Coronary artery (tissue), 2 donors: ENCODE results near the gene RPEL1.
"Not testable (repeated sequence)": the region's sequence is repeated elsewhere in the genome, so short reads cannot be mapped to it uniquely, and the experiment has no call there.

ENCODE experiments used
- DNase-seq: peaks from one replicate; pipeline ENCODE4 v3.0.0-alpha.2; 2017; ENCODE audit warnings: low spot score
- H3K27ac ChIP-seq, 2 donors: fragments of 200-600 bp; sonication (generic); one replicate each; pipeline ENCODE4 v1.5.1; 2016 to 2019
- H3K4me3 ChIP-seq: fragments of 200-600 bp; sonication (generic); 2 replicates; pipeline ENCODE4 v1.5.1; 2016; ENCODE audit warnings: mild to moderate bottlenecking, moderate library complexity
- TF ChIP-seq, protein P1 (sequence below): fragments of 200-600 bp; sonication (generic); IDR thresholded peaks from one replicate; pipeline ENCODE4 v1.5.1; 2019; ENCODE audit warnings: antibody characterized with exemption

RPEL1 gene

DNA sequence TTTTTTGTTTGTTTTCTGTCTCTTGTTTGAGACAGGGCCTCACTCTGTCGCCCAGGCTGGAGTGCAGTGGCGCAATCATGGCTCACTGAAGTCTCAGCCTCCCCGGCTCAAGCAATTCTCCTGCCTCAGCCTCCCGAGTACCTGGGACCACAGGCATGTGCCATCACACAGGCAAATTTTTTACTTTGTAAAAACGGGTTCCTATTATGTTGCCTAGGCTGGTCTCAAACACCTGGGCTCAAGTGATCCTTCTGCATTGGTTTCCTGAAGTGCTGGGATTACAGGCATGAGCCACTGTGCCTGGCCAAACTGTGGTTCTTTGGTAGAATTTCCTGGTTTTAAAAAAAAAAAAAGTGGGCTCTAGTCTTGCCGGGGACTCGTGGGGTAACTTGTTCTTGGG, at the start of gene RPEL1:
Gene RPEL1, plus strand, starts transcription at position 301 of the 400 bp plus-strand sequence. CDS start 110 bp downstream, outside the sequence.
- H3K27ac ChIP-seq, H3K4me3 ChIP-seq, DNase-seq: not testable (repeated sequence)

DNA sequence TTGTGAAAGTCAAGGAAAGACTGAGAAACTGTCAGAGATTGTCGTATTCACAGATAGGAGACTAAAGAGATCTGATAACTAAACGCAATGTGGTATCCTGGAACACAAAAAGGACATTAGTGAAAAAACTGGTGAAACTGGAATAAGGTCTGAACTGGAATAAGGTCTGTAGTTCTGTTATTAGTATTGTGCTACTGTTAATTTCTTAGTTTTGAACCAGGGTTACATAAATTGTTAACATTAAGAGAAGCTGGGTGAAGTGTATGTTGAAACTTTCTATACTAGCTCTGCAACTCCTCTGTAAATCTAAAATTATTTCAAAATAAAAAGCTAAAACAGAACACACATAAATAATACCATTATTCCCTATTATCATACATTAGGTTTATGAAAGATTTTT, 49.2 kb upstream of the RPEL1 start:
- H3K27ac ChIP-seq, result no peak overlapping the region
- TF ChIP-seq, protein P1, sequence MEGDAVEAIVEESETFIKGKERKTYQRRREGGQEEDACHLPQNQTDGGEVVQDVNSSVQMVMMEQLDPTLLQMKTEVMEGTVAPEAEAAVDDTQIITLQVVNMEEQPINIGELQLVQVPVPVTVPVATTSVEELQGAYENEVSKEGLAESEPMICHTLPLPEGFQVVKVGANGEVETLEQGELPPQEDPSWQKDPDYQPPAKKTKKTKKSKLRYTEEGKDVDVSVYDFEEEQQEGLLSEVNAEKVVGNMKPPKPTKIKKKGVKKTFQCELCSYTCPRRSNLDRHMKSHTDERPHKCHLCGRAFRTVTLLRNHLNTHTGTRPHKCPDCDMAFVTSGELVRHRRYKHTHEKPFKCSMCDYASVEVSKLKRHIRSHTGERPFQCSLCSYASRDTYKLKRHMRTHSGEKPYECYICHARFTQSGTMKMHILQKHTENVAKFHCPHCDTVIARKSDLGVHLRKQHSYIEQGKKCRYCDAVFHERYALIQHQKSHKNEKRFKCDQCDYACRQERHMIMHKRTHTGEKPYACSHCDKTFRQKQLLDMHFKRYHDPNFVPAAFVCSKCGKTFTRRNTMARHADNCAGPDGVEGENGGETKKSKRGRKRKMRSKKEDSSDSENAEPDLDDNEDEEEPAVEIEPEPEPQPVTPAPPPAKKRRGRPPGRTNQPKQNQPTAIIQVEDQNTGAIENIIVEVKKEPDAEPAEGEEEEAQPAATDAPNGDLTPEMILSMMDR, result no peak
- H3K4me3 ChIP-seq, result no peak overlapping the region
- DNase-seq, result no peak

DNA sequence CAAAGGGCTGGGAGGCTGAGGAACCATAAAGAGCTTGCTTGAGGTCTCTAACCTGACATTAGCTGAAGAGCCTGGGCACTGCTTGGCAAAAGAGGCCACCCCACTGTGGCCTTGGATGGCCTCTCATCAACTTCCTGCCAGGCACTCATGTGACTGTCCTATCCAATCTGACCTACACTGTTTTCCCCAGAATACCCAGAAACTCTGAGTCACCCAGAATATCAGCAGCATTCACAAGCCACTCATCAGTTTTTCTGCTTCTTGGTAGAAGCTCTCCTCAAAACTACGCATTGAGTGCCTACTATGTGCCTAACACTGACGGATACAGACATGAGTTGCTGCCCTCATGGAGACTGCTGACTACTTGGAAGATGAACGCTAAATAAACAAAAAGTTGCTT, 48.5 kb upstream of the RPEL1 start:
- DNase-seq, result no peak
- Histone ChIP-seq H3K27ac (peak overlapping the region in 1 of 2 donors; percentile 46), H3K4me3 (no peak overlapping the region)
- TF ChIP-seq, protein P1, result no peak

DNA sequence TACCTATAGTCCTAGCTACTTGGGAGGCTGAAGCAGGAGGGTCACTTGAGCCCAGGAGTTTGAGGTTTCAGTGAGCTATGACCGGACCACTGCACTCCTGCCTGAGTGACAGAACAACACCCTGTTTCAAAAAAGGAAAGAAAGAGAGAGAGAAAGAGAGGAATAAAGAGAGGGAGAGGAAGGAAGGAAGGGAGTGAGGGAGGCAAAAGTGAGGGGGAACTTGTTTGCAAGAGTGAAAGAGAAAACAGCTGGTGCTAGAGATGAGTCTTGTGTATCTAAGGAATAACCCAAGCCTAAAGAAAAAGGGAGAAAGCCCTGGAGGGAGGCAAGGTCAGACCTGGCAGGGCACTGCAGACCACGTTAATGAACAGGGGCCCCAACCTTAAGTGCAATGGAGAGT, 47.8 kb upstream of the RPEL1 start:
- no peak overlapping the region for H3K27ac ChIP-seq

DNA sequence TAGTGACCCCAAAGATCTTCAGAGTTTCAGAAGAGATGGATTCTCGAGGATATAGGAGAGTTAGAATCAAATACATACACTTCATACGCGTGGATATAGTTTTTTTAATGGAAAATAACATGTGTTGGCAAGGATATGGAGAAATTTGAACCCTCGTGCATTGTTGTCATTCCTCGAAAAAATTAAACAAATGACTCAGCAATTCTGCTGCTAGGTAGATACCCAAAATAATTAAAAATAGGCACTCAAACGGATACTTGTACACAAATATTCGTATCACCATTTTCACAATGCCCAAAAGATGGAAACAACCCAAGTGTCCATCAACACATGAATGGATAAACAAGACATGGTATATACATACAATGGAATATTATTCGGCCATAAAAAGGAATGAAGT, 47.0 kb upstream of the RPEL1 start:
- Histone ChIP-seq H3K27ac (no peak overlapping the region), H3K4me3 (no peak overlapping the region)
- no peak for DNase-seq
- TF ChIP-seq, protein P1, result no peak

More for the DNA sequence above, 47.8 kb upstream of the RPEL1 start:
- TF ChIP-seq, protein P1, result no peak
- no peak overlapping the region for H3K4me3 ChIP-seq
- DNase-seq, result no peak

DNA sequence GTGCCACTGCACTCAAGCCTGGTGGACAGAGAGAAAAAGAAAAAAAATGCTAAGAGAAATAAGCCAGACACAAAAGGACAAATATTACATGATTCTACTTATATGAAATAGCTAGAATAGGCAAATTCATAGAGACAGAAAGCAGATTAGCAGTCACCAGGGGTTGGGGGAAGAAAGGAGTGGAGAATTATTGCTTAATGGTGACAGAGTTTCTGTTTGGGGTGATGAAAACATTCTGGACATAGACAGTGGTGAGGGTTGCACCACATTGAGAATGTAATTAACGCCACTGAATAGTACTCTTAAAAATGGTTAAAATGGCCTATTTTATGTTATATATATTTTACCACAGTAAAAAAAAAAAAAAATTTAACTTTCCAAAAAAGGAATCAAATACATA, 46.2 kb upstream of the RPEL1 start:
- TF ChIP-seq, protein P1, result no peak
- no peak overlapping the region for H3K4me3 ChIP-seq
- no peak for DNase-seq
- H3K27ac ChIP-seq, result no peak overlapping the region

DNA sequence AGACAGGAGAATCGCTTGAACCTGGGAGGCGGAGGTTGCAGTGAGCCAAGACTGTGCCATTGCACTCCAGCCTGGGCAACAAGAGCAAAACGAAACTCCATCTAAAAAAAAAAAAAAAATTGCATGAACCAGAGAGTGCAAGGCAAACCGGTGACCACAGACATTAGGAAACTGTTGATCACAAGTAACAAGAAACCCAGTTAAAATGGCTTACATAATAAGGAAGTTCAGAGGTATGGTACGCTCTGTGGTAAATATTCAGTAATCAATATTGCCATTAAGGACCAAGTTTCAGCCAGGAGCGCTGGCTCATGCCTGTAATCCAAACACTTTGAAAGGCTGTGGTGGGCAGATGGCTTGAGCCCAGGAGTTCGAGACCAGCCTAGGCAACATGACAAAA, 43.4 kb upstream of the RPEL1 start:
- TF ChIP-seq, protein P1, result no peak
- Histone ChIP-seq H3K4me3 (no peak overlapping the region), H3K27ac (no peak overlapping the region)
- DNase-seq, result no peak

DNA sequence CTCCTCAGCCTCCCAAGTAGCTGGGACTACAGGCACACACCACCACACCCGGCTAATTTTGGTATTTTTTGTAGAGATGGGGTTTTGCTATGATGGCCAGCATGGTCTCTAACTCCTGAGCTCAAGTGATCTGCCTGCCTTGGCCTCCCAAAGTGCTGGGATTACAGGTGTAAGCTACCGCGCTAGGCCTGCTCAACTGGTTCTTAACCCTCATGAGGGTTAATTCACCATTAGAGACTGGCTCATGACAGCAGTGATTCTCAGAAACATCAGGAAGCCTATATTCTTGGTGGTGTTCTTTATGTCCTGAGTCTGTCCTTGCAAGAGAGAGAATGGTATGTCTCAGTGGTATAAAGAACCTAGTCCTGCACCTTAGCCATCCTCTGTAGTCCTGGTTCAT, 42.2 kb upstream of the RPEL1 start:
- Histone ChIP-seq H3K27ac (no peak overlapping the region), H3K4me3 (no peak overlapping the region)
- DNase-seq, result no peak
- TF ChIP-seq, protein P1, result no peak
